Karpas-422 (cell line): ENCODE data around the gene HSD3B2. TPM values are rescaled to one million over a fixed set of nuclear protein-coding genes. Genes with fewer than 3 reads are reported as not detected.

Experiments used
- DNase-seq: peaks from one replicate; pipeline ENCODE4 v3.0.0-alpha.2; 2015
- H2AFZ ChIP-seq: fragments of 200-600 bp; sonication (generic); 2 replicates; pipeline ENCODE4 v1.6.1; 2014; ENCODE audit warnings: antibody characterized with exemption, low read length, mixed read lengths
- H3K27ac ChIP-seq: fragments of 200-600 bp; sonication (generic); 2 replicates; pipeline ENCODE4 v1.5.1; 2014; ENCODE audit warnings: mild to moderate bottlenecking, low read length, moderate library complexity
- H3K27me3 ChIP-seq: fragments of 200-600 bp; sonication (generic); 2 replicates; pipeline ENCODE4 v1.6.1; 2014; ENCODE audit warnings: low read length, mixed read lengths
- H3K36me3 ChIP-seq: fragments of 200-600 bp; sonication (generic); 2 replicates; pipeline ENCODE4 v1.6.1; 2014; ENCODE audit warnings: low read length, mixed read lengths; ENCODE audit not compliant: insufficient read depth
- H3K4me1 ChIP-seq: fragments of 200-600 bp; sonication (generic); 2 replicates; pipeline ENCODE4 v1.6.1; 2014; ENCODE audit warnings: mild to moderate bottlenecking, low read length, mixed read lengths
- H3K4me2 ChIP-seq: fragments of 200-600 bp; sonication (generic); 2 replicates; pipeline ENCODE4 v1.6.1; 2014; ENCODE audit warnings: low read length, low read depth, mild to moderate bottlenecking; ENCODE audit not compliant: poor library complexity, severe bottlenecking
- H3K4me3 ChIP-seq: fragments of 200-600 bp; sonication (generic); 2 replicates; pipeline ENCODE4 v1.5.1; 2014; ENCODE audit warnings: mild to moderate bottlenecking, antibody characterized with exemption, low read length, mixed read lengths
- H3K79me2 ChIP-seq: fragments of 200-600 bp; sonication (generic); 2 replicates; pipeline ENCODE4 v1.6.1; 2014; ENCODE audit warnings: mild to moderate bottlenecking, low read length, mixed read lengths
- H3K9ac ChIP-seq: fragments of 200-600 bp; sonication (generic); 2 replicates; pipeline ENCODE4 v1.6.0; 2014; ENCODE audit warnings: low read length
- H3K9me2 ChIP-seq: fragments of 200-600 bp; sonication (generic), shearing (Covaris generic); replicated peaks from 2 replicates; pipeline ENCODE4 v1.6.0; 2014; ENCODE audit warnings: mild to moderate bottlenecking, low read length, moderate library complexity; ENCODE audit not compliant: insufficient read depth
- H3K9me3 ChIP-seq: fragments of 300-700, 200-600 bp; sonication (generic); 2 replicates; pipeline ENCODE4 v1.6.1; 2014; ENCODE audit warnings: low read length, mixed read lengths
- H4K20me1 ChIP-seq: fragments of 200-600 bp; sonication (generic); 2 replicates; pipeline ENCODE4 v1.6.1; 2014; ENCODE audit warnings: mild to moderate bottlenecking, antibody characterized with exemption, low read length, low read depth; ENCODE audit not compliant: insufficient read depth
- total RNA-seq: library from RNA; depleted of rRNA; stranded (reverse); fragments of >200 nt; shearing (Covaris generic); gene quantifications from 2 replicates; pipeline ENCODE4 v1.2.3, GENCODE V29; 2014; ENCODE audit warnings: low replicate concordance; rRNA removed

Gene HSD3B2
- total RNA-seq = not detected in 2 replicates

DNA sequence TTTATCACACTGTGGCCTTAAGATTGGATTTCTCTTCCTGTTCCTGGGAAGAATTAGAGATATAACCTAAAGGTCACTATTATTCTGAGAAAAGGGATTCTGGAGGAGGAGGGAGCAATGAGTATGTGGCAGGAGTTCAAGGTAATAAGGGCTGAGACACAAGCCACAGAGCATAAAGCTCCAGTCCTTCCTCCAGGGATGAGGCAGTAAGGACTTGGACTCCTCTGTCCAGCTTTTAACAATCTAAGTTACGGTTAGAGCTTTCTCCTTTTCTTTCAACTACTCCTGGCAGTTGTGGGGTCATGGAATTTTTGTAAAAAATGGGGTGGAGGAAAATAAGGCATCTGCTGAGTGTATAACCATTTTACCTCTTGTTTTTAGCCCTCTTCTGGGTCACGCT lies at the start of gene HSD3B2:
HSD3B2 (plus strand) TSS at position 201 of the 400 bp plus-strand sequence. CDS start 270 bp downstream, outside the sequence.
- no peak for DNase-seq
- Histone ChIP-seq H3K36me3 (no peaks in the 10 kb centered on the region), H3K27me3 (no peaks in the 10 kb centered on the region), H3K27ac (no peak within 1 kb of the TSS), H3K9ac (no peak within 1 kb of the TSS), H3K9me3 (no peaks in the 10 kb centered on the region), H3K4me2 (no peak within 1 kb of the TSS), H3K4me1 (no peaks in the 10 kb centered on the region), H3K79me2 (no peaks in the 10 kb centered on the region), H2AFZ (no peak within 1 kb of the TSS), H4K20me1 (no peaks in the 10 kb centered on the region), H3K4me3 (no peak within 1 kb of the TSS), H3K9me2 (no peaks in the 10 kb centered on the region)

DNA sequence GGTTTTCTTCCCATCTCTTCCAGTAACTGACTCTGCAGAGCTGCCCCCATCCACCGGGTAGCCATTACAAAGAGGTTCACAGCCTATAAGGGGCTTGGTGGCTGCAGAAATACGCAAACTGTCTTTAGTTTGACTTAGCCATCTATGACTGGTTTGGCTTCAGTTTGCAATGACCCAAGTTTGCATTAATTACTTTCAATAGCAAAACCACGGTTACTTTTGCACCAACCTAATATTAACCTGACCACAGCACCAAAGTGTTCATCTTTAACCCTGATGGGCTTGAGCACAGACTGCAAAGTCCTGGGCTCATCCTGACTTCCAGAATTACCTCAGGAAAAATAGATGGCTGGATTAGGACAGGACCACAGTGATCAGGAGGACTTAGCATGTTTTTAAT lies 48.5 kb upstream of the HSD3B2 start:
- H3K27me3 ChIP-seq = no peaks in the 10 kb centered on the region
- no peak overlapping the region for H3K4me3 ChIP-seq
- no peaks in the 10 kb centered on the region for H3K9me2 ChIP-seq
- no peaks in the 10 kb centered on the region for H3K9me3 ChIP-seq
- peaks cover 31% of the 10 kb centered on the region for H3K4me1 ChIP-seq
- no peak for DNase-seq
- H3K27ac ChIP-seq = no peak overlapping the region
- H2AFZ ChIP-seq = no peak overlapping the region
- H3K4me2 ChIP-seq = no peak overlapping the region
- H3K9ac ChIP-seq = no peak overlapping the region
- no peaks in the 10 kb centered on the region for H4K20me1 ChIP-seq
- H3K36me3 ChIP-seq = no peaks in the 10 kb centered on the region
- no peaks in the 10 kb centered on the region for H3K79me2 ChIP-seq

DNA sequence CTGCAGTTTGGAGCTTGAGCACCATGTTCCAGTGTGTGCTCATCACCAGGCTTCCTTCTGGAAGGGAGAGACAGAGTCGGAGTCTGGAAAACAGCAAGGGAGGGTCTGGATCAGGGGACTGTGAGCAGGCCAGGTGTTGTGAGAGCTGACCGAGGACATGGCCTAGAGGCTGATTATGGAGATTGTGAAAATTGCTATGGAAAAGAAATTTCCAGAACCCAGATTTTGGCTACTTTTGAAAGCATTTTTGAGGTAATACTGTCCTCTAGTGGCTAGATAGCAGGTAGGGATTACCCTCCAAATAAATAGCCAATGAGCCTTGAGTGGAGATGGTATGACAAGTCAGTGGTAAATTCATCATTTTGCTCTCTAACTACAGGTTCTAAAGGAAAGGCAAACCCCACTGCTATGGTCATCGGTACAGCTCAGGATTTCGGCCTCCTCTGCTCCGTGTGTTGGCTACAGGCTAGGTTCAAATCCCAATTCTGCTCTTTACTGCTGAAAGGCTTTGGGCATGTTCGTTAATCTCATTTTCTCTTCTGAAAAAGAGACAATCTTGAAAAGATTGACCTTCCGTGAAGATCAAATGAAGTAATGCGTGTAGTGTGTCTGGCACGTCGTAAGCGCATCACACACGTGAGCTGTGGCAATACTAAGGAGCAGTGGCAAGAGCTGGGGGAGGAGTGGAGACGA lies 47.4 kb upstream of the HSD3B2 start:
- Histone ChIP-seq H3K79me2 (no peaks in the 10 kb centered on the region), H3K36me3 (no peaks in the 10 kb centered on the region), H4K20me1 (no peaks in the 10 kb centered on the region), H3K27me3 (no peaks in the 10 kb centered on the region), H2AFZ (no peak overlapping the region), H3K27ac (no peak overlapping the region), H3K4me1 (peaks cover 20% of the 10 kb centered on the region), H3K4me3 (no peak overlapping the region), H3K9ac (no peak overlapping the region), H3K4me2 (no peak overlapping the region), H3K9me3 (no peaks in the 10 kb centered on the region), H3K9me2 (no peaks in the 10 kb centered on the region)
- peak; percentile 69 for DNase-seq

DNA sequence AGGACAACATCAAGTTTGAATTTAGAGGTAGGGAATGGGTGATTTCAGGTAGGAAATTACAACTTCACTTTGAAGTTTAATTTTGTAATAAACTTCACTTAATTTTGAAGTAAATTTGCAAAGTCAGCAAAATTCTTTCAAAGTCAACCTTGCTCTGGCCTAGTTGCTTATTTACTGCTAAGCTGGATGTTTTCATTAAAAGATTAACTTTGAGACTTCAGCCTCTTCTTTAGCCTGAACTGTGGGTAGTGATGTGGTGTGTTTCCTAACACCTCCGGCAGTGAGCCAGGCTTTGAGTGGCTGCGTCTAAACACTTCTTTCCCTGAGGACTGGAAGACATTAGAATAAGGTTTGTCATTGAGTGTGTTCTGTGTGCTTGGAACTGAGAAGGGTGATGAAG lies 46.4 kb upstream of the HSD3B2 start, which contains the start of gene HAO2:
HAO2 (plus strand) TSS at position 232 of the 400 bp plus-strand sequence. CDS start 12,301 bp downstream, outside the sequence.
- Histone ChIP-seq H2AFZ (no peak within 1 kb of the TSS), H3K4me2 (no peak within 1 kb of the TSS), H3K4me3 (no peak within 1 kb of the TSS), H3K9me2 (no peaks in the 10 kb centered on the region), H4K20me1 (no peaks in the 10 kb centered on the region), H3K27ac (no peak within 1 kb of the TSS), H3K9me3 (no peaks in the 10 kb centered on the region), H3K36me3 (no peaks in the 10 kb centered on the region), H3K79me2 (no peaks in the 10 kb centered on the region), H3K9ac (no peak within 1 kb of the TSS), H3K27me3 (no peaks in the 10 kb centered on the region), H3K4me1 (peaks cover 10% of the 10 kb centered on the region)
- no peak for DNase-seq

DNA sequence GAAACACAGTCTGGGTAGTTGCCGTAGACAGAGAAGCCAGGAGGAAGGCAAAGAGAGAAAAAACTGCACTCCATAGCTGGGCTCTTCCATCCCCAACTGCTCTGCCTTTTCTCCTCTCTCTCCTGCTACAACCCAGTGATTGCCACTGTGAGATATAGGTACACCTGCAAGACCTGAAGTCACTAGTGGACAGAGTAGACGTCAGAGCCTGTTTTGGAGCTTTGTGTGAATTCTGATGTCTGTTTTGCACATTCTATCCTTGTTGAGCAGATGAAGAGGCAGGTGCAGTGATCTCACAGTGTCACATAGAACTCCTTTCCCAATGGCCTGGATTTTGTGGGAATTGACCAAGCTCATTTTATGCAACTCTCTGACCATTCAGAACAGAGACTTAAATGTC lies 44.2 kb upstream of the HSD3B2 start:
- H2AFZ ChIP-seq = no peak overlapping the region
- no peaks in the 10 kb centered on the region for H3K27me3 ChIP-seq
- no peak overlapping the region for H3K9ac ChIP-seq
- H4K20me1 ChIP-seq = no peaks in the 10 kb centered on the region
- no peak for DNase-seq
- H3K4me3 ChIP-seq = no peak overlapping the region
- no peaks in the 10 kb centered on the region for H3K79me2 ChIP-seq
- no peak overlapping the region for H3K4me2 ChIP-seq
- H3K27ac ChIP-seq = no peak overlapping the region
- H3K4me1 ChIP-seq = no peaks in the 10 kb centered on the region; the same call in 1 of the 2 replicates
- H3K36me3 ChIP-seq = no peaks in the 10 kb centered on the region
- H3K9me3 ChIP-seq = no peaks in the 10 kb centered on the region
- H3K9me2 ChIP-seq = no peaks in the 10 kb centered on the region

DNA sequence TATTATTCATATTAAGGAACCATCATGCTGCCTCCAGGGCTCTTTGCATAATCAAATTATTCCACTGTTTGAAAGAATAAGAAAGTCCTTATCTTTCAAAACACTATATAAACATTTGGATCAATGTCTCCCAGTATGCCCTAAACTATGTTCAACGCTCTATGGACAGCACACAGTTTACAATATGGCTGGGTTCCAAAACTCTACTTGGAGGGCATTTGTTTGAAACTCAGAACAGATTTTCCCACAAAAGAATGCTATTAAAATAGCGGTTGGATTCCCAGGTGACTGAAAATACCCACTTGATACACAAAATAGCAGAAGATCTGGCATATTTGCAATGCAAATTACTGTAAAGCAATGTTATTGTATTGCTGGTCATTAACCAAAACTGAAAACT lies 43.1 kb upstream of the HSD3B2 start:
- no peaks in the 10 kb centered on the region for H4K20me1 ChIP-seq
- no peaks in the 10 kb centered on the region for H3K36me3 ChIP-seq
- no peak overlapping the region for H3K27ac ChIP-seq
- no peaks in the 10 kb centered on the region; the same call in 1 of the 2 replicates for H3K4me1 ChIP-seq
- H2AFZ ChIP-seq = no peak overlapping the region
- H3K9ac ChIP-seq = no peak overlapping the region
- no peaks in the 10 kb centered on the region for H3K9me3 ChIP-seq
- H3K4me3 ChIP-seq = no peak overlapping the region
- DNase-seq = no peak
- H3K79me2 ChIP-seq = no peaks in the 10 kb centered on the region
- H3K9me2 ChIP-seq = no peaks in the 10 kb centered on the region
- H3K4me2 ChIP-seq = no peak overlapping the region
- H3K27me3 ChIP-seq = no peaks in the 10 kb centered on the region

DNA sequence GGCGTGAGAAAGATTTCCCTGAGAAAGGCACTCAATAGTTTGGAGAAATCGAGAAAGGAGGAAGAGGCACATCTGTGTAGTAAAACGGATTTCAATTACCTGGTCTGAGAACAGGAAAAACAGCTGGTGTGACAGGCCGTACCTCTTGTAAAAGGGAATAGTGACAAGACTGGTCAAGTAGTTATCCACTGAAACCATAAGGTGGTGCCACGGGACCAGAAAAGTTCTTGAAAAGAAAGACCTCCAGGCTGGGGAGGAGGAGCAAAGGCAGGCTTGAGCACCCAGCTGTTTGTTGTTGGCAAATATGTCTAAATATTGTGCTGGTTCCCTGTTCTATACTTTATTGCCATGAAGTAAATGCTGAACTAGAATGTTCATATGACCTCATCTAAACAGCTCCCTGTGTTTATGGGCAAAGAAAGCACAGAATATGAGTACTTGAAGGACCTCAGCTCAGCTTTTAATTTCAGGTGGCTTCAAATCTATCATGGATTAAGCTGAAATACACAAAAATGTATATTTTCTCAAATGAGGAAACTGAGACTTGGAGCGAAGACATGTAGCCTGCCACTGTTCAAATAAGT lies 42.4 kb upstream of the HSD3B2 start:
- Histone ChIP-seq H3K4me3 (no peak overlapping the region), H3K9me2 (no peaks in the 10 kb centered on the region), H3K4me1 (no peaks in the 10 kb centered on the region; the same call in 1 of the 2 replicates), H3K79me2 (no peaks in the 10 kb centered on the region), H4K20me1 (no peaks in the 10 kb centered on the region), H3K36me3 (no peaks in the 10 kb centered on the region), H3K27ac (no peak overlapping the region), H3K27me3 (no peaks in the 10 kb centered on the region), H3K4me2 (no peak overlapping the region), H3K9me3 (no peaks in the 10 kb centered on the region), H2AFZ (no peak overlapping the region), H3K9ac (no peak overlapping the region)
- peak; percentile 49 for DNase-seq

DNA sequence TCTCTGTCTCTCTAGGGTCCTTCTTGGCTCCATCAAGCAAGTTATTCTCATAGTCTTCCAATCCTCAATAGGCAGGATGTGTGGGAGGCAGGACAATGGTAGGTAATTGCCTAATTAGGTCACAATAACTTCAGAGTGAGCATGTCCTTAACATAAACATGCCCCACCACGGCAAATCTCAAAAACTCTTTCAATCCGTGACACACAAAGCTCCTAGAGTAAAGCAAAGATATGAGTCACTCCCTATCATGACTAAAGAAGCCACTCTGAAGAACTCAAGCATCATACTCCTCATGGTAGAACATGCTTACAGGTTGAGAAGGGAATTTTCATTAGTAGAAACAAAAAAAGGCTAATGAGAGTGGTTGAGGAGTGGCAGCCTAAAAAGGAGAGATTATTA lies 41.5 kb upstream of the HSD3B2 start:
- Histone ChIP-seq H3K27ac (no peak overlapping the region), H3K4me1 (no peaks in the 10 kb centered on the region; the same call in 1 of the 2 replicates), H3K27me3 (no peaks in the 10 kb centered on the region), H3K9me2 (no peaks in the 10 kb centered on the region), H3K36me3 (no peaks in the 10 kb centered on the region), H2AFZ (no peak overlapping the region), H3K9me3 (no peaks in the 10 kb centered on the region), H3K9ac (no peak overlapping the region), H3K4me3 (no peak overlapping the region), H3K79me2 (no peaks in the 10 kb centered on the region), H4K20me1 (no peaks in the 10 kb centered on the region), H3K4me2 (no peak overlapping the region)
- no peak for DNase-seq
